ACC112 (cell line): Measurements from ENCODE around the gene HSPA5.

ENCODE experiments used
- H2AFZ ChIP-seq: fragments of 200-600 bp; sonication (generic); one replicate; pipeline ENCODE4 v1.6.0; 2017; ENCODE audit warnings: antibody characterized with exemption, low read length; ENCODE audit not compliant: unreplicated experiment
- H3K27ac ChIP-seq: fragments of 200-600 bp; sonication (generic); 2 replicates; pipeline ENCODE4 v1.5.1; 2014; ENCODE audit warnings: low read depth, mild to moderate bottlenecking, antibody characterized with exemption, low read length, moderate library complexity
- H3K27me3 ChIP-seq: fragments of 200-600 bp; sonication (generic); 2 replicates; pipeline ENCODE4 v1.6.1; 2014; ENCODE audit warnings: mild to moderate bottlenecking, antibody characterized with exemption, low read length, moderate library complexity, mixed read lengths; ENCODE audit not compliant: insufficient read depth
- H3K36me3 ChIP-seq: fragments of 200-600 bp; sonication (generic); 2 replicates; pipeline ENCODE4 v1.6.1; 2016; ENCODE audit warnings: mild to moderate bottlenecking, antibody characterized with exemption, low read length, moderate library complexity, mixed read lengths; ENCODE audit not compliant: insufficient read depth
- H3K4me1 ChIP-seq: fragments of 200-600 bp; sonication (generic); one replicate; pipeline ENCODE4 v1.6.1; 2016; ENCODE audit warnings: low read length, mixed read lengths; ENCODE audit not compliant: insufficient read depth, unreplicated experiment, control insufficient read depth
- H3K4me3 ChIP-seq: fragments of 200-600 bp; sonication (generic); 2 replicates; pipeline ENCODE4 v1.5.1; 2014; ENCODE audit warnings: mild to moderate bottlenecking, low read depth, low read length
- H3K79me2 ChIP-seq: fragments of 200-600 bp; sonication (generic); one replicate; pipeline ENCODE4 v1.6.0; 2016; ENCODE audit warnings: low read length; ENCODE audit not compliant: control insufficient read depth, unreplicated experiment, insufficient read depth

HSPA5 gene

DNA sequence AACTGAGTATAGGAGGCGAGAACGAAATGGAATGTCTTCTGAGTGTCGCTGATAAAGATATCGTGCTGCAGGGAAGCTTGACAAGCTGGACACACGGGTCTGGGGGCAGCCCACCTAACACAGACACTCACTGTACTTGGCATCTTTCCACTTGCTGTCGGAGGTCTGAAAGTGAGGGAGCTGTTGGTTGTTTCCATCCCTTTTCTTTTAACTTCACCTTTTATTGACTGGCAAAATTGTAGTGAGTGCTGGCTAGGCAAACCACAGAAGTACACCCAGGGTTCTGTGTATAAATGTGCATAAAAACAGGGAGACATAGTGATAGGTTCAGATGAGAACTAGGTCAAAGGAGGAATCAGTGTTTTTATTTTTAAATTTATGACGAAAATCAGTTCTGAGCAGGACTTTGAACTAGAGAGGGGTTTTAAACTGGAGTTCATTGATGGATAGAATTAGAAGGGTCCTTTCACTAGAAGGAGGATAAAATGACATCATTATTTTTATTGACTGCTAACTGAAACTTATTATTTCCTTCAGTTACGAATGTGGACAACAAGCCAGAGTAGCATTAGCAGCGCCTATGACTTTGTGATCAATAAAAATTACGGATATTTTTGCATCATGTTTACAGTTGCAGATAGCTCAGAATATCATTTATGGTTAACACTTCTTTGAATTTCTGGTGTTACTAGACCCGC is 21.3 kb upstream of the HSPA5 start:
- Histone ChIP-seq H3K27me3 (no peaks in the 10 kb centered on the region), H3K79me2 (peaks cover 50% of the 10 kb centered on the region), H3K4me1 (peaks cover 11% of the 10 kb centered on the region), H2AFZ (peak overlapping the region; percentile 98), H3K36me3 (no peaks in the 10 kb centered on the region), H3K4me3 (peak overlapping the region; percentile 100), H3K27ac (no peak overlapping the region)

DNA sequence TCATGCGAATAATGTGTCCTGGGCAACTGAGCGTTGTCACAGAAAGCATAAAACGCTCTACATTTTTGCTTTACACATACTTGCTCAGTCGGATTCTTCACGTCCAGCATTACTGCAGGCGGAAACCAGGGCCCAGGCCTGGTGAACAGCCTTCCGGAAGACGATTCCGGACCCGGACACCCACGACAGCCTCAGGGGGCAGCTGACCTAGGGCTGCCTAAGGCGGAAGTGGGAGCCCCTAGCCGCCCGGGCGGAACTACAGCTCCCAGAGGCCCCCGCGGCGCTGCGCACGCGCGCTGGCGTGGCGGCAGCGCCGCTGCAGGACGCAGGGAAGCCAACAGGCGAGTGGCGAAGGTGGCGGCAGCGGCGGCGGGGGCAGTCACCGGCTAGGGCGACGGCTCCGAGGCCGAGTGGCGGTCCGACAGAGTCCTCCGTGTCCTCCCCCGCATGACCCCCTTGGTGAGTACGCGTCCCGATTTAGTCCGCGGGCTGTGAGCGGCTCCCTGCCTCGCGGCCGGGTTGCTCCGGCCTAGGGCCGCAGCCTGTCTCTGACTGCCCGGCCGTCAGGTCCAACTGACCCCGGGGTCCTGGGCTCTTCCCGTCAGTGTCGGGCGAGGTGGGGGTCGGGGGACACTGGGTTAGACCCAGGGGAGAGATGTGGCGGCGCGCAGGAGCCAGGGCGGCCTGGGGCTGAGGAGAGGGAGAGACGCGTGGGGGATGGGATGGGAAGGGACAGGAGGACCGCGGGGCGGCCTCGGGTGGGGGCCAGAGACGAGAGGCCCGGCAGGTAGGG is 20.6 kb upstream of the HSPA5 start, which contains the start of gene GAPVD1:
GAPVD1 (plus strand) TSS at position 326 of the 793 bp plus-strand sequence. CDS start 37,096 bp downstream, outside the sequence.
- peak within 1 kb of the TSS; percentile 100 for H3K4me3 ChIP-seq
- H2AFZ ChIP-seq, result peak within 1 kb of the TSS; percentile 98
- peaks cover 11% of the 10 kb centered on the region for H3K4me1 ChIP-seq
- H3K27me3 ChIP-seq, result no peaks in the 10 kb centered on the region
- H3K36me3 ChIP-seq, result no peaks in the 10 kb centered on the region
- H3K79me2 ChIP-seq, result peaks cover 44% of the 10 kb centered on the region
- peak within 1 kb of the TSS; percentile 26; the same call in 1 of the 2 replicates for H3K27ac ChIP-seq

DNA sequence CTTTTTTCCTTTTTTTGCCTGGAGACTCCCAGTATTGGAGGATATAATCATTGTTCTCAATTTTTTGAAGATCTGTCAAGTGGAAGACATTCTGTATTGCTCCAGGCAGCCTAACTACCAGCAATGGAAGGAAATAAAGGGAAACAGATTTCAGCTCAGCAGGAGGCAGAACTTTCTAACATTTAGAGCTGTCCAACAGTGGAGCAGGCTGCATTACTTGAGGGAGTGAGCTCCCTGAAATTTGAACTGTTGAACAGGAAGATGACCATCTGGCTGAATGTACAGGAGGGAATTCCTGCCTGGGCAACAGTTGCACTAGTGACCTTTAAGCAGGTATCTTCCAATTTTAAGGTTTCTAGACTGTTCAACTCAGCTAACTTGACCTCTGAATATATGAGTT is 19.4 kb upstream of the HSPA5 start:
- H2AFZ ChIP-seq, result no peak overlapping the region

DNA sequence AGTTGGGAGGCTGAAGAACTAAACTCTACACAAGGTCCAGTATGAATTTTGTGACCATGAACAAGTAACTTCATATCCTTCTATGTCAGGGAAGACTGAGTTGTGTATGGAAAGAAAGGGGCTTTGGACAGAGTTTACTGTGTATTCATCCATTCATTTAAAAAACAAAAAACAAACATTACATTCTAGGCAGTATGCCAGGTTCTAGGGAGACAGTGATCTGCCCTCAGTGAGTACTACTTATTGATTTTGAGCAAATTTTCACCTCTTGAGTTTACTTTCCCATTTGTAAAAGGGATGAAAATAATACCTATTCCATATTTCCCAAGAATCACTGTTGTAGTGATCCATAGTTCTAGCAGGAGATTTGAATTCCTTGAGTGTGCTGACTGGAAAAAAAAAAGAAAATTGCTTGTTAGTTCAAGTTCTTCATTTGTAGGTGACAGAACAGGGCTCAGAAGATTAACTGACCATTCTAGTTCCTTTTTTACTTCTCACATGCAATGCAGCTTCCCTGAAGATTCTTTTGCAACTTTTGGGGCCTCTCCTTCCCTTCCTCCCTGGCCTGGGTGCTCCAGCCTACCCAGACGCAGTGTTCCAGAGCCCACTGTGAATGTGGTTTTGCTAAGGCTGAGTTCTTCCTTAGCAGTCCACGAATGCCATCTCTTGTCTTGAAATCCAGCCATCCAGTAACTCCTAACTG is 17.8 kb upstream of the HSPA5 start:
- no peak overlapping the region for H2AFZ ChIP-seq

More for the DNA sequence above, 19.4 kb upstream of the HSPA5 start:
- peaks cover 39% of the 10 kb centered on the region for H3K79me2 ChIP-seq
- H3K4me1 ChIP-seq, result peaks cover 11% of the 10 kb centered on the region
- no peak overlapping the region for H3K4me3 ChIP-seq
- no peak overlapping the region for H3K27ac ChIP-seq
- H3K27me3 ChIP-seq, result no peaks in the 10 kb centered on the region
- no peaks in the 10 kb centered on the region for H3K36me3 ChIP-seq

DNA sequence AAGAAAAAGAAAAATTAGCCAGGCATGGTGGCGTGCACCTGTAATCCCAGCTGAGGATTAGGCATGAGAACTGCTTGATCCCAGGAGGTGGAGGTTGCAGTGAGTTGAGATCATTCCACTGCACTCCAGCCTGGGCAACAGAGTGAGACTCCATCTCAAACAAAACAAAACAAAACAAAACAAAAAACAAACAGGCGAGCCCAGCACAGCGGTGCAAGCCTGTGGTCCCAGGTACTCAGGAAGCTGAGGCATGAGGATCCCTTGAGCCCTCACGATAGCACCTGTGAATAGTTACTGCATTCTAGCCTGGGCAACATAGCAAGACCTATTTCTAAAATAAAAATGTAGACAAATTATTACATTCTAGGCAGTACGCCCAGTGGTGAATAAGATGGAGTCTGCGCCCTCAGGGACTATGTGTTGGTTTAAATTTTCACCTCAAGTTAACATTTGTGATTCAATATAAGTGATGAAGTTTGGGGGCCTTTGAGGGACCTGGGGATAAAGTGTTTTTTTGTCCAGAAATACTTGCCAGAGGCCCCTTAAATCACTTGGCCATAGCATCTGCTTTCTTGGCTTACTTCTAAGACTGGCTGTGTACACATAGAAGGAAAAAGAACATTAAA is 17.1 kb upstream of the HSPA5 start:
- Histone ChIP-seq H3K4me3 (no peak overlapping the region), H2AFZ (no peak overlapping the region), H3K27me3 (no peaks in the 10 kb centered on the region), H3K79me2 (peaks cover 16% of the 10 kb centered on the region), H3K4me1 (peaks cover 6% of the 10 kb centered on the region), H3K36me3 (no peaks in the 10 kb centered on the region), H3K27ac (no peak overlapping the region)

More for the DNA sequence above, 17.8 kb upstream of the HSPA5 start:
- H3K36me3 ChIP-seq, result no peaks in the 10 kb centered on the region
- H3K4me3 ChIP-seq, result no peak overlapping the region
- H3K27me3 ChIP-seq, result no peaks in the 10 kb centered on the region
- H3K79me2 ChIP-seq, result peaks cover 23% of the 10 kb centered on the region
- H3K4me1 ChIP-seq, result peaks cover 11% of the 10 kb centered on the region
- H3K27ac ChIP-seq, result no peak overlapping the region

DNA sequence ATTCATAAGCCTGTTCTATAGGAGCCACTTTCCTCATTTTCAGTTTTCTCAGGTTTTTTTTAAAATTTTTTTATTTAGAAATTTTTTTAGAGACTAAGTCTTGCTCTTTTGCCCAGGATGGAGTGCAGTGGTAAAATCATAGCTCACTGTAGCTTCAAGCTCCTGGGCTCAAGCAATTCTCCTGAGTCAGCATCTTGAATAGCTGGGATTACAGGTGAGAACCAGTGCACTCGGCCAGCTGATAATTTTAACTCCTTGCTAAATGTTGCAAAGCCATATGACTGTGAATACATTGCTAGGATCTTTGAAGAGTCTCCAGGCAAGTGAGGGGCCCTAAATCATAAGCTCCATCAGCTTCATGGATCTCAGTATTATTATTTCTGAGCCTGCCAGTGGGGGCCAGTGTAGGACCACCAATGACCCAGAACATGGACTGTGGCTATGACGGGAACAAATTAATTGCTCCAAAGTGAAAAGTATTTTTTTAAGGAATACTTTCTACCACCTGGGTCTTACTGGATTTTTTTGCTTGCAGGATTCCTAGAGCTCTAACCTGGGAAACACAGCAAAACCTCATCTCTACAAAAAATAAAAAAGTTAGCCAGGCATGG is 14.7 kb upstream of the HSPA5 start:
- Histone ChIP-seq H2AFZ (no peak overlapping the region), H3K4me3 (no peak overlapping the region), H3K27ac (no peak overlapping the region), H3K4me1 (no peaks in the 10 kb centered on the region), H3K27me3 (no peaks in the 10 kb centered on the region), H3K79me2 (no peaks in the 10 kb centered on the region), H3K36me3 (no peaks in the 10 kb centered on the region)

DNA sequence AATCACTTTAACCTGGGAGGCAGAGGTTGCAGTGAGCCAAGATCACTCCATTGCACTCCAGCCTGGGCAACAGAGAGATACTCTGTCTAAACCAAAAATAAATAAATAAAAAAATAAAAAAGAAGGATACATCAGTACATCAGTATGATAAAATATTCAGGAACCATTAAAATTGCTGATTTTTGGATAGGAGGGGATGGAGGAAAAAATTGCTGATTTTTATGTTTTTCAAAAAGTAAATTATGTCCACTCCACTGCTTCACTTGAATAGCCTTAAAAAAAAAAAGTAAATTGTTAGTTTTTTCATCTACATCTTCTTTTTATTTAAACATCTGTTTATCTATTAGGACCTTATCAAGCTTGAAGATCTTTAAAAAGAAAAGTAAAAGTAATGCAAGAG is 13.1 kb upstream of the HSPA5 start:
- H3K27me3 ChIP-seq, result no peaks in the 10 kb centered on the region
- no peak overlapping the region for H3K27ac ChIP-seq
- H3K79me2 ChIP-seq, result no peaks in the 10 kb centered on the region
- H3K4me1 ChIP-seq, result no peaks in the 10 kb centered on the region
- no peak overlapping the region for H2AFZ ChIP-seq
- no peak overlapping the region for H3K4me3 ChIP-seq
- H3K36me3 ChIP-seq, result no peaks in the 10 kb centered on the region

DNA sequence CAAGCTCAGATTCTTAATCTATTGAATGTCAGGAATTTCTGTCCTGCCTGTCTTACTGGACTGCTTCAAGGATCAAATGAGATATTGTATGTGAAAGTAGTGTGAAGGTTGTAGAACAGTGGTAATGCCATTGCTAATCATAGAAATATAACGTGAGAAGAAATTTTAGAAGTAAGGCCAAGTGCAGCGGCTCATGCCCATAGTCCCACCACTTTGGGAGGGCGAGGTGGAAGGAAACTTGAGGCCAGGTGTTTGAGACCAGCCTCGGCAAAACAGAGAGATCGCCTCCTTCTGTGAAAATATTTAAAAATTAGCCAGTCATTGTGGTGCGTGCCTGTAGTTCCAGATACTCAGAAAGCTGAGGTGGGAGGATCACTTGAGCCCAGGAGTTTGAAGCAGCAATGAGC is 5.1 kb upstream of the HSPA5 start:
- no peaks in the 10 kb centered on the region for H3K27me3 ChIP-seq
- no peak overlapping the region for H3K4me3 ChIP-seq
- no peak overlapping the region for H3K27ac ChIP-seq
- H3K36me3 ChIP-seq, result no peaks in the 10 kb centered on the region
- peaks cover 23% of the 10 kb centered on the region for H3K4me1 ChIP-seq
- peaks cover 10% of the 10 kb centered on the region for H3K79me2 ChIP-seq
- H2AFZ ChIP-seq, result no peak overlapping the region

DNA sequence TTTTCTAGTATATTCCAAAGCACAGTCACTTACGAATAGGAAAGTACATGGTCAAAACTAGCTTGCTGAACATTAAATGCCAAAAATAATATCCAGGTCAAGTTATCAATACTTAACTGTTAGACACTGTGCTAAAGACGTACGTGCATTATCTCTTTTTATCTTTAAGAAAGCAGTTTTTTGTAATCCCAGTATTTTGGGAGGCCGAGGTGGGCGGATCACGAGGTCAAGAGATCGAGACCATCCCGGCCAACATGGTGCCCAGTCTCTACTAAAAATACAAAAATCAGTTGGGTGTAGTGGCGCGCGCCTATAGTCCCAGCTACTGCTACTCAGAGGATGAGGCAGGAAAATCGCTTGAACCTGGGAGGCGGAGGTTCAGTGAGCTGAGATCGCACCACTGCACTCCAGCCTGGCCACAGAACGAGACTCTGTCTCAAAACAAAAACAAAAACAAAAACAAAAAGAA is 2.7 kb upstream of the HSPA5 start:
- H2AFZ ChIP-seq, result no peak overlapping the region
- no peaks in the 10 kb centered on the region for H3K27me3 ChIP-seq
- H3K4me3 ChIP-seq, result no peak overlapping the region
- peak overlapping the region; percentile 87 for H3K27ac ChIP-seq
- peaks cover 17% of the 10 kb centered on the region for H3K36me3 ChIP-seq
- H3K79me2 ChIP-seq, result peaks cover 33% of the 10 kb centered on the region
- peaks cover 30% of the 10 kb centered on the region for H3K4me1 ChIP-seq
